Forelimb muscle (tissue), 1 donor: ENCODE measurements around the gene NPIPA7. TPM values are rescaled to one million over a fixed set of nuclear protein-coding genes. Genes with fewer than 3 reads are reported as not detected.
"Not testable (repeated sequence)": the region's sequence is repeated elsewhere in the genome, so short reads cannot be mapped to it uniquely, and the experiment has no call there.

ENCODE experiments used
- DNase-seq: peaks from one replicate; pipeline ENCODE4 v3.0.0-alpha.2; 2013; ENCODE audit warnings: low read depth
- polyA plus RNA-seq: library from polyadenylated mRNA; unstranded; fragments of 120-200 nt; gene quantifications from one replicate; pipeline ENCODE4 v1.2.1, GENCODE V29; 2013; ENCODE audit not compliant: insufficient read length

The NPIPA7 gene
- polyA plus RNA-seq = 4.3 TPM

DNA sequence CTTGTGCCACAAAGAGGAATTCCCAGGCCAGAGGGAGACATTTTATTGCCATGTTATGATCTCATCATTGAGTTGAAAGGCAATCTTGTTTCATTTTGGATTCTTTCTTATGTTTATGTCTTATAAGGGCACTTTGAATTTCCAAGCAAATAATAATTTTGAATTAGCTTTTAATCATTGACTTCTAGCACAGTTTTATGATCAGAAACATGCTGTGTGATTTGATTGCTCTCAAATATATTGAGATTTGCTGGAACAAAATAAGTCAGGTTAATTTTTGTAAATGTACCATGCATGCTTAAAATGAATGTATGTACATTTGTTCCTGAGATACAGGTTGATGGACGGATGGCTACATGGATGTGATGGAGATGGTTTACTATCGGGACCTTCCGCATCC is at the start of gene NPIPA7:
Gene NPIPA7 (plus strand): TSS at position 301 of the 400 bp plus-strand sequence. CDS start 105 bp downstream, outside the sequence.
- DNase-seq = not testable (repeated sequence)

DNA sequence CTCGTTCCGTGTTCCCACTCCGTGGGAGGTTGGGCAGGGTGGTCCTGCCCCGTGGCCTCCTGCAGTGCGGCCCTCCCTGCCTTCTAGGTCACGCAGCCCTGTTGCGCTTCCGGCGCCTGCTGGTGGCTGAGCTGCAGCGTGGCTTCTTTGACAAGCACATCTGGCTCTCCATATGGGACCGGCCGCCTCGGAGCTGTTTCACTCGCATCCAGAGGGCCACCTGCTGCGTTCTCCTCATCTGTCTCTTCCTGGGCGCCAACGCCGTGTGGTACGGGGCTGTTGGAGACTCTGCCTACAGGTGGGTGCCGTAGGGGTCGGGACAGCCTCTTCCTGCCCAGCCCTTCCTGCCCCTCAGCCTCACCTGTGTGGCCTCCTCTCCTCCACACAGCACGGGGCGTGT is 47.5 kb upstream of the NPIPA7 start:
- not testable (repeated sequence) for DNase-seq

DNA sequence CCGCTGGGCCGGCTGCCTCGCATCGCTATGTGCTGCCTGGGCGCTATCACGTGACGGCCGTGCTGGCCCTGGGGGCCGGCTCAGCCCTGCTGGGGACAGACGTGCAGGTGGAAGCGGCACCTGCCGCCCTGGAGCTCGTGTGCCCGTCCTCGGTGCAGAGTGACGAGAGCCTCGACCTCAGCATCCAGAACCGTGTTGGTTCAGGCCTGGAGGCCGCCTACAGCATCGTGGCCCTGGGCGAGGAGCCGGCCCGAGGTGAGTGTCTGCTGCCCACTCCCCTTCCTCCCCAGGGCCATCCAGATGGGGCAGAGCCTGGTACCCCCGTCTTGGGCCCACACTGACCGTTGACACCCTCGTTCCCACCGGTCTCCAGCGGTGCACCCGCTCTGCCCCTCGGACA is 21.4 kb upstream of the NPIPA7 start:
- not testable (repeated sequence) for DNase-seq

DNA sequence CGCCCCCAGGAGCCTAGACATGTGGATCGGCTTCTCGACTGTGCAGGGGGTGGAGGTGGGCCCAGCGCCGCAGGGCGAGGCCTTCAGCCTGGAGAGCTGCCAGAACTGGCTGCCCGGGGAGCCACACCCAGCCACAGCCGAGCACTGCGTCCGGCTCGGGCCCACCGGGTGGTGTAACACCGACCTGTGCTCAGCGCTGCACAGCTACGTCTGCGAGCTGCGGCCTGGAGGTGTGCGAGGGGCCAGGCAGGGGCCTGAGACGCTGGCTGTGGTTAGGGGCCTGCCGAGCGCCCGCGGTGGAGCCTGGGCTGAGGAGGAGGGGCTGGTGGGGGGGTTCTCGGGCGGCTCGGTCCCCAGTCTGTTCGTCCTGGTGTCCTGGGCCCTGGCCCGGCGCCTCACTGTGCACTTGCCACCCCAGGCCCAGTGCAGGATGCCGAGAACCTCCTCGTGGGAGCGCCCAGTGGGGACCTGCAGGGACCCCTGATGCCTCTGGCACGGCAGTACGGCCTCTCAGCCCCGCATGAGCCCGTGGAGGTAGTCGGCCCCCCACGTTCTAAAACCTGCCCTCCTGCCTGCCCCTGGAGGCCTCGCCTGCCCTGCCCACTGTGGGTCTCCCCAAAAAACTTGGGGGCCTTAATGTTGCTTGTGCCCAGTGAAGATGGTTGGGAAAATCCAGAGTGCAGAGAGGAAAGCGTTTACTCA is 20.2 kb upstream of the NPIPA7 start:
- DNase-seq = not testable (repeated sequence)

DNA sequence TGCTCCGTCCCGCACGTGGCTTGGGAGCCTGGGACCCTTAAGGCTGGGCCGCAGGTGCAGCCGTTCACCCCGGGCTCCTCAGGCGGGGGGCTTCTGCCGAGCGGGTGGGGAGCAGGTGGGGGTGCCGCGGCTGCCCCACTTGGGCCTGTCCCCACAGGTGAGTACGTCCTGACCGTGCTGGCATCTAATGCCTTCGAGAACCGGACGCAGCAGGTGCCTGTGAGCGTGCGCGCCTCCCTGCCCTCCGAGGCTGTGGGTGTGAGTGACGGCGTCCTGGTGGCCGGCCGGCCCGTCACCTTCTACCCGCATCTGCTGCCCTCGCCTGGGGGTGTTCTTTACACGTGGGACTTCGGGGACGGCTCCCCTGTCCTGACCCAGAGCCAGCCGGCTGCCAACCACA is 15.3 kb upstream of the NPIPA7 start:
- DNase-seq = not testable (repeated sequence)

DNA sequence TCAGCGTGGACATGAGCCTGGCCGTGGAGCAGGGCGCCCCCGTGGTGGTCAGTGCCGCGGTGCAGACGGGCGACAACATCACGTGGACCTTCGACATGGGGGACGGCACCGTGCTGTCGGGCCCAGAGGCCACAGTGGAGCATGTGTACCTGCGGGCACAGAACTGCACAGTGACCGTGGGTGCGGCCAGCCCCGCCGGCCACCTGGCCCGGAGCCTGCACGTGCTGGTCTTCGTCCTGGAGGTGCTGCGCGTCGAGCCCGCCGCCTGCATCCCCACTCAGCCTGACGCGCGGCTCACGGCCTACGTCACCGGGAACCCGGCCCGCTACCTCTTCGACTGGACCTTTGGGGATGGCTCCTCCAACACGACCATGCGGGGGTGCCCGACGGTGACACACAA is 14.8 kb upstream of the NPIPA7 start:
- DNase-seq = not testable (repeated sequence)

DNA sequence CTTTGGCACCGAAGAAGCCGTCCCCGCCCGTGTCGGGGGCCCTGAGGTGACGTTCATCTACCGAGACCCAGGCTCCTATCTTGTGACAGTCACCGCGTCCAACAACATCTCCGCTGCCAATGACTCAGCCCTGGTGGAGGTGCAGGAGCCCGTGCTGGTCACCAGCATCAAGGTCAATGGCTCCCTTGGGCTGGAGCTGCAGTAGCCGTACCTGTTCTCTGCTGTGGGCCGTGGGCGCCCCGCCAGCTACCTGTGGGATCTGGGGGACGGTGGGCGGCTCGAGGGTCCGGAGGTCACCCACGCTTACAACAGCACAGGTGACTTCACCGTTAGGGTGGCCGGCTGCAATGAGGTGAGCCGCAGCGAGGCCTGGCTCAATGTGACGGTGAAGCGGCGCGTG is 14.2 kb upstream of the NPIPA7 start:
- DNase-seq = not testable (repeated sequence)

DNA sequence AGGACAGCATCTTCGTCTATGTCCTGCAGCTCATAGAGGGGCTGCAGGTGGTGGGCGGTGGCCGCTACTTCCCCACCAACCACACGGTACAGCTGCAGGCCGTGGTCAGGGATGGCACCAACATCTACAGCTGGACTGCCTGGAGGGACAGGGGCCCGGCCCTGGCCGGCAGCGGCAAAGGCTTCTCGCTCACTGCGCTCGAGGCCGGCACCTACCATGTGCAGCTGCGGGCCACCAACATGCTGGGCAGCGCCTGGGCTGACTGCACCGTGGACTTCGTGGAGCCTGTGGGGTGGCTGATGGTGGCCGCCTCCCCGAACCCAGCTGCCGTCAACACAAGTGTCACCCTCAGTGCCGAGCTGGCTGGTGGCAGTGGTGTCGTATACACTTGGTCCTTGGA is 13.6 kb upstream of the NPIPA7 start:
- not testable (repeated sequence) for DNase-seq

DNA sequence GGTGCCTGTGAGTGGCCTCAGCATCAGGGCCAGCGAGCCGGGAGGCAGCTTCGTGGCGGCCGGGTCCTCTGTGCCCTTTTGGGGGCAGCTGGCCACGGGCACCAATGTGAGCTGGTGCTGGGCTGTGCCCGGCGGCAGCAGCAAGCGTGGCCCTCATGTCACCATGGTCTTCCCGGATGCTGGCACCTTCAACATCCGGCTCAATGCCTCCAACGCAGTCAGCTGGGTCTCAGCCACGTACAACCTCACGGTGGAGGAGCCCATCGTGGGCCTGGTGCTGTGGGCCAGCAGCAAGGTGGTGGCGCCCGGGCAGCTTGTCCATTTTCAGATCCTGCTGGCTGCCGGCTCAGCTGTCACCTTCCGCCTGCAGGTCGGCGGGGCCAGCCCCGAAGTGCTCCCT is 13.1 kb upstream of the NPIPA7 start:
- not testable (repeated sequence) for DNase-seq

DNA sequence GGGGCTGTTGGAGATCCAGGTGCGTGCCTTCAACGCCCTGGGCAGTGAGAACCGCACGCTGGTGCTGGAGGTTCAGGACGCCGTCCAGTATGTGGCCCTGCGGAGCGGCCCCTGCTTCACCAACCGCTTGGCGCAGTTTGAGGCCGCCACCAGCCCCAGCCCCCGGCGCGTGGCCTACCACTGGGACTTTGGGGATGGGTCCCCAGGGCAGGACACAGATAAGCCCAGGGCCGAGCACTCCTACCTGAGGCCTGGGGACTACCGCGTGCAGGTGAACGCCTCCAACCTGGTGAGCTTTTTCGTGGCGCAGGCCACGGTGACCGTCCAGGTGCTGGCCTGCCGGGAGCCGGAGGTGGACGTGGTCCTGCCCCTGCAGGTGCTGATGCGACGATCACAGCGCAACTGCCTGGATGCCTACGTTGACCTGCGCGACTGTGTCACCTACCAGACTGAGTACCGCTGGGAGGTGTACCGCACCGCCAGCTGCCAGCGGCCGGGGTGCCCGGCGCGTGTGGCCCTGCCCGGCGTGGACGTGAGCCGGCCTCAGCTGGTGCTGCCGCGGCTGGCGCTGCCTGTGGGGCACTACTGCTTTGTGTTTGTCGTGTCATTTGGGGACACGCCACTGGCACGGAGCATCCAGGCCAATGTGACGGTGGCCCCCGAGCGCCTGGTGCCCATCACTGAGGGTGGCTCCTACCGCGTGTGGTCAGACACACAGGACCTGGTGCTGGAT is 12.2 kb upstream of the NPIPA7 start:
- DNase-seq = not testable (repeated sequence)

DNA sequence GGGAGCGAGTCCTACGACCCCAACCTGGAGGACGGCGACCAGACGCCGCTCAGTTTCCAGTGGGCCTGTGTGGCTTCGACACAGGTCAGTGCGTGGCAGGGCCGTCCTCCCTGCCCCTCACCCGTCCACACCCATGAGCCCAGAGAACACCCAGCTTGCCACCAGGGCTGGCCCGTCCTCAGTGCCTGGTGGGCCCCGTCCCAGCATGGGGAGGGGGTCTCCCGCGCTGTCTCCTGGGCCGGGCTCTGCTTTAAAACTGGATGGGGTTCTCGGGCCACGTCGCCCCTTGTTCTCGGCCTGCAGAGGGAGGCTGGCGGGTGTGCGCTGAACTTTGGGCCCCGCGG is 11.7 kb upstream of the NPIPA7 start:
- not testable (repeated sequence) for DNase-seq

DNA sequence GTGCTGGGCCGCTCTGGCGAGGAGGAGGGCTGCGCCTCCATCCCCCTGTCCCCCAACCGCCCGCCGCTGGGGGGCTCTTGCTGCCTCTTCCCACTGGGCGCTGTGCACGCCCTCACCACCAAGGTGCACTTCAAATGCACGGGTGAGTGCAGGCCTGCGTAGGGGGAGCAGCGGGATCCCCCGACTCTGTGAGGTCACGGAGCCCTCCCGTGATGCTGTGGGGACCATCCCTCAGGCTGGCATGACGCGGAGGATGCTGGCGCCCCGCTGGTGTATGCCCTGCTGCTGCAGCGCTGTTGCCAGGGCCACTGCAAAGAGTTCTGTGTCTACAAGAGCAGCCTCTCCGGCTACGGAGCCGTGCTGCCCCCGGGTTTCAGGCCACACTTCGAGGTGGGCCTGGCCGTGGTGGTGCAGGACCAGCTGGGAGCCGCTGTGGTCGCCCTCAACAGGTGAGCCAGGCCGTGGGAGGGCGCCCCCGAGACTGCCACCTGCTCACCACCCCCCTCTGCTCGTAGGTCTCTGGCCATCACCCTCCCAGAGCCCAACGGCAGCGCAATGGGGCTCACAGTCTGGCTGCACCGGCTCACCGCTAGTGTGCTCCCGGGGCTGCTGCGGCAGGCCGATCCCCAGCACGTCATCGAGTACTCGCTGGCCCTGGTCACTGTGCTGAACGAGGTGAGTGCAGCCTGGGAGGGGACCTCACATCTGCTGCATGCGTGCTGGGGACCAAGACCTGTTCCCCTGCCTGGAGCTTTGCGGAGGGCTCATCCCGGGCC is 9.7 kb upstream of the NPIPA7 start:
- DNase-seq = not testable (repeated sequence)

DNA sequence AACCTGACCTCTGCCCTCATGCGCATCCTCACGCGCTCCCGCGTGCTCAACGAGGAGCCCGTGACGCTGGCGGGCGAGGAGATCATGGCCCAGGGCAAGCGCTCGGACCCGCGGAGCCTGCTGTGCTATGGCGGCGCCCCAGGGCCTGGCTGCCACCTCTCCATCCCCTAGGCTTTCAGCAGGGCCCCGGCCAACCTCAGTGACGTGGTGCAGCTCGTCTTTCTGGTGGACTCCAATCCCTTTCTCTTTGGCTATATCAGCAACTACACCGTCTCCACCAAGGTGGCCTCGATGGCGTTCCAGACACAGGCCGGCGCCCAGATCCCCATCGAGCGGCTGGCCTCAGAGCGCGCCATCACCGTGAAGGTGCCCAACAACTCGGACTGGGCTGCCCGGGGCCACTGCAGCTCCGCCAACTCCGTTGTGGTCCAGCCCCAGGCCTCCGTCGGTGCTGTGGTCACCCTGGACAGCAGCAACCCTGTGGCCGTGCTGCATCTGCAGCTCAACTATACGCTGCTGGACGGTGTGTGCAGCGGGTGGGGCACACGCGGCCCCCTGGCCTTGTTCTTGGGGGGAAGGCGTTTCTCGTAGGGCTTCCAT is 7.7 kb upstream of the NPIPA7 start:
- not testable (repeated sequence) for DNase-seq

DNA sequence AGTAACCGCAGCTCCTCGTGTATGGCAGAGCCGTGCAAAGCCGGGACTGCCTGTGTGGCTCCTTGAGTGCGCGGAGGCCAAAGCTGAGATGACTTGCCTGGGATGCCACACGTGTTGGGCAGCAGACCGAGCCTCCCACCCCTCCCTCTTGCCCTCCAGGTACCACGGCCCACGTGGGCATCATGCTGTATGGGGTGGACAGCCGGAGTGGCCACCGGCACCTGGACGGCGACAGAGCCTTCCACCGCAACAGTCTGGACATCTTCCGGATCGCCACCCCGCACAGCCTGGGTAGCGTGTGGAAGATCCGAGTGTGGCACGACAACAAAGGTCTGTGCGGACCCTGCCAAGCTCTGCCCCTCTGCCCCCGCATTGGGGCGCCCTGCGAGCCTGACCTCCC is 4.7 kb upstream of the NPIPA7 start:
- not testable (repeated sequence) for DNase-seq

DNA sequence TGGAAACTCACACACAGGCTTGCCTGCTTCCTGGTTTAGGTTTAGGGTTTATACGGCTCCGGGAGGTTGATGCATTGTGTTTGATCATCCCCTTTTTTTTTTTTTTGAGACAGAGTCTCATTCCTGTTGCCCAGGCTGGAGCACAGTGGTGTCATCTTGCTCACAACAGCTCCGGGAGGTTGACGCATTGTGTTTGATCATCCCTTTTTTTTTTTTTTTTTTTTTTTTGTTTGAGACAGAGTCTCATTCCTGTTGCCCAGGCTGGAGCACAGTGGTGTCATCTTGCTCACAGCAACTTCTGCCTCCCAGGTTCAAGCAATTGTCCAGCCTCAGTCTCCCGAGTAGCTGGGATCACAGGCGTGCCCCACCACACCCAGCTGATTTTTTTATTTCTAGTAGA is 20.7 kb downstream of the NPIPA7 start:
- DNase-seq = not testable (repeated sequence)

DNA sequence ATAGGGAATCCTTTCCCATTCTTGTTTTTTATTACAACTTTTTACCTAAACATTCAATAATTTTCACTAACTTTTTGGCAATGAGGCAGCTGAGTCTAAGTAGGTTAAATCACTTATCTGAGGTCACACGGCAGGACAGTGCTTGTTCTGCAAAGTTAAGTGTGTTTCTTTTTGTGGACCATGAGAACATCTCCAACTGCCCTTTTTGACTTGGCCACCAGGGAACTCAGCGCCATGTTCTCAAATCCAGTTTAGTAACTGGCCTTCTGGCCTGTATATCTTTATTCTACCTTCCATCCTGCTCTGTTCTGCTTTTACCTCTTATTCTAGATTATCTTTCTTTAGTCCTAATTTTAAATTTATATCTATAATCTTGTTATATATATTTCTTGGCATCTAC is 23.4 kb downstream of the NPIPA7 start:
- not testable (repeated sequence) for DNase-seq

DNA sequence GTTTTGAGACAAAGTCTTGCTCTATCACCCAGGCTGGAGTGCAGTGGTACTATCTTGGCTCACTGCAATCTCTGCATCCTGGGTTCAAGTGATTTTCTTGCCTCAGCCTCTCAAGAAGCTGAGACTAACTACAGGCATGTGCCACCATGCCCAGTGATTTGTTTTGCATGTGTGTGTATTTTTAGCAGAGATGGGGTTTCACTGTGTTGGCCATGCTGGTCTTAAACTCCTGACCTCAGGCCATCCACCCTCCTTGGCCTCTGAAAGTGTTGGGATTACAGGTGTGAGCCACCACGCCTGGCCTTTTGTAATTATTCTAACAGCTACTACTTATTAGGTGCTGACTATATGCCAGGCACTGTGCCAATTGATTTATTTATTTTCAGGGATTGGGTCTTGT is 25.3 kb downstream of the NPIPA7 start:
- not testable (repeated sequence) for DNase-seq

DNA sequence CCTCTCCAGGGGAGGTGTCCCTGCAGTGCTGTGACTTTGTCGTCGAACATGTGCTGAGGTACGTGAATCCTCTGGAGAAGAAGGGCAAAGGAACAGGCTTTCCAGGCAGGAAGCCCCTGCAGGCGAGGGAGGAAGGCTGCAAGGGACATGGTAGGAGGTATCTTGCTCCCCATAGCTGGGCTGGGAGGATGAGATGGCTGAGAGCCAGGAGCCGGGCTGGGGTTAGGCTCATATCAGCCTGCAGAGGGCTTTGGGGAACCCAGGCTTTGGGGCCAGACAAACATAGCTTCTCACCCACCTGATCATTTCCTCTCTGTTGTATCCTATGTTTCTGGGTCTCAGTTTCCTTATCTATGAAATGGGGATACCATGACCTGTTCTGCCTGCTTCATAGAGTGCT is 26.5 kb downstream of the NPIPA7 start:
- DNase-seq = not testable (repeated sequence)

DNA sequence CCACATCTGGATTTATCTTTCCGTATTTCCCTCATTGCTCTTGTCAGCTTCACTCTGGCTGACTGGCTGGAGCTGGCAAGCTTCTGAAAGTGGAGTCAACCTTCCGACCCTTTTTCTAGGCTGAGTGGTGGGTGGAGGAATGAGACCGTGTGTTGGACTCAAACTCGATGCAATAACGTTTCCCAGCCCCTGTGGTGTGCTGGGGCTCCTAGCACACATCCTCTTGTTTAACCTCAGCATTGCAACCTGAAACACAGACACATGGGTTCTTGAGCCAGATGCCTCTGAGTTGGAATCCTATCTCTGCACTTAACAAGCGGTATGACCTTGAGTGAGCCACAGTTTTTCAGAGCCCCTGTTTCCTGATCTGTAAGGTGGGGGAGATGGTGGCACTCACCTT is 29.5 kb downstream of the NPIPA7 start:
- DNase-seq = not testable (repeated sequence)

DNA sequence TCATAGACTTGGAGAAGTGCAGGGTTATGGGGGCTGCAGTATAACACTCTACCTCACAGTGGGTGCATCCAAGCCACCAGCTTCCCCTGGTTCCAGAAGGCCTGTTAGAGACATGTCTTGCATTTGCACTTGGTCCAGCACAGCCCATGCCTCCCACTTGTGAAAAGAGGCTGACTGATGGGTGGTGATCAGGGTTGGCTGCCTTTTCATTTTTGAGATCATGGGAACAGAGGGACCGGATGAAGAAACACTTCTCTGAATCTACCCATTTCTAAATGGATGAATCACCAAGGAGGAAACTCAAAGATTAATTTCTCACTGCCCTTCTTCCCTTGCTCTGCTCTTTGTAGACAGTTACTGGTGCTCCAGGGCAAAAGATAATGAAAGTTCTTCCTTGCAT is 34.8 kb downstream of the NPIPA7 start:
- not testable (repeated sequence) for DNase-seq

DNA sequence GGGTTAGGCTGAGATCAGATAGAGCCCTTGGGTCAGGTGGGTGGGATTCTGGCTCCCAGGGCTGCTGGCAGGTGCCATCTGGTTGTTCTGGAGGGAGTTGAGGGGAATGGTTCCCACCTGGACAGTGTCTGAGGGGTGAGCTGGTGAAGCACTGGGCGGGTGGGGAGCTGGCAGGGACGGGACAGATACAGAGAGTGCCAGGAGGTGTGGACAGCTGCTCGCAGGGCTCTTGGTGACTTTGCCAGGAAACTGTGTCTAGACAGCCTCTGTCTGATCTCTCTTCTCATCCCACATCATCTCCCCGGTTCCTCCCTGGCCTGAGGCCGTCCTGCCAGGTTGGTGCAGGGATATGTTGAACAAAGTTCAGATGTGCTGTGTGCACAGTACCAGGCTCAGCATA is 38.1 kb downstream of the NPIPA7 start:
- DNase-seq = not testable (repeated sequence)
